Type B pancreatic cell (in vitro differentiated cells): ENCODE measurements around the gene PDXK. TPM values are rescaled to one million over a fixed set of nuclear protein-coding genes. Genes with fewer than 3 reads are reported as not detected.

Experiments
- DNase-seq: peaks from one replicate; pipeline ENCODE4 v3.0.0; 2021; ENCODE audit warnings: mixed read lengths; ENCODE audit not compliant: unreplicated experiment; ENCODE audit errors: extremely low spot score
- H3K27ac Mint-ChIP-seq: 2 replicates; pipeline ENCODE4 v1.8.0; 2021; ENCODE audit warnings: mild to moderate bottlenecking, mixed read lengths
- H3K27me3 Mint-ChIP-seq: 2 replicates; pipeline ENCODE4 v1.8.0; 2021; ENCODE audit warnings: mixed read lengths
- H3K36me3 Mint-ChIP-seq: 2 replicates; pipeline ENCODE4 v1.8.0; 2021; ENCODE audit warnings: mixed read lengths
- H3K4me1 Mint-ChIP-seq: one replicate; pipeline ENCODE4 v1.8.0; 2021; ENCODE audit warnings: mixed read lengths; ENCODE audit not compliant: unreplicated experiment
- H3K4me3 Mint-ChIP-seq: 2 replicates; pipeline ENCODE4 v1.8.0; 2021; ENCODE audit warnings: mild to moderate bottlenecking, mixed read lengths
- H3K9me3 Mint-ChIP-seq: 2 replicates; pipeline ENCODE4 v1.8.0; 2021; ENCODE audit warnings: mixed read lengths
- total RNA-seq: library from RNA; stranded (reverse); gene quantifications from 2 replicates; pipeline ENCODE4 v1.2.1, GENCODE V29; 2021; ENCODE audit warnings: low replicate concordance
- TF ChIP-seq, protein P1 (sequence below): fragments of 200-600 bp; sonication (generic); conservative IDR thresholded peaks from 2 replicates; pipeline ENCODE4 v1.5.0; 2021; ENCODE audit warnings: antibody characterized with exemption, mild to moderate bottlenecking

The PDXK gene
- total RNA-seq, 1 donor from 2014 or later: 94.4 TPM

DNA sequence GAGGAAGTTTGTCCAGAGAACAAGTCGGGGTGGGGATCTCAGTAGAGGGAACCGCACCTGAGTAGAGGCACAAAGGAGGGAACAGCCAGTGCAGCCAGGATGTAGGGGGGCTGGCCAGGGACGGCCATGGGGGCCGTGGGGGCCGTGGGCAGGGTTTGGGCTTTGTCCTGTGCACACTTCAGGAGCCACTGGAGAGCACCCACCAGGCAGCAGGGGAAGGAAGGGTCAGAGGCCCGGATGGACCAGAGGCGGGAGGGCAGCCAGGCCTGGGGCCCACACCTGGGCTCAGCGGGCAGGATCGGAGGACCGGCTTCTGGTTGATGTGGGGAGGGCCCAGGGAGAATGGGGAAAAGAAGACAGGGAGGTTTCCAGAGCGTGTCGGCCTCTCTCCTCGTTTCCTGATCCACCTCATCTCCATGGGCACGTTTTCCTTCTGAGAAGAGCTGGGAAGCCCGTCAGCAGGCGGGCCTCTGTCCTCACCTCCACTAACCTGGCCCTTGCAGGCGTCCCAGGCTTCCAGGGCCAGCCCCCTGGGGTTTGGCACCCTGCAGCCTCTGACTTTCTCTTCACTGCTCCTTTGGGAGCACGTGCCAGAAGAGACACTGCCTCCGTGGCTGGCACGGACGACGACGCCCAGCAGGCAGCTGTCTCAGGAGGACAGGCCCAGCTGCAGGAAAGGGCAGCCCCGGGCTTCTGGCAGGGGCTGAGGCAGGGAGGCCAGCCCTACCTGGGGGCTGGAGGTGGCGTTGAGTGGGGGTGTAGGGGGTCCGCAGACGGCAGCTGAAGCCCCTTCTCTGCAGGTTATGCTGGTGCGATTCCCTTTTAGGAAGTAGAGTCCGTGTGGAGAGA lies 16.8 kb upstream of the PDXK start:
- peaks cover 11% of the 10 kb centered on the region for H3K4me1 Mint-ChIP-seq
- no peak overlapping the region for H3K4me3 Mint-ChIP-seq
- DNase-seq: no peak
- TF ChIP-seq, protein P1, sequence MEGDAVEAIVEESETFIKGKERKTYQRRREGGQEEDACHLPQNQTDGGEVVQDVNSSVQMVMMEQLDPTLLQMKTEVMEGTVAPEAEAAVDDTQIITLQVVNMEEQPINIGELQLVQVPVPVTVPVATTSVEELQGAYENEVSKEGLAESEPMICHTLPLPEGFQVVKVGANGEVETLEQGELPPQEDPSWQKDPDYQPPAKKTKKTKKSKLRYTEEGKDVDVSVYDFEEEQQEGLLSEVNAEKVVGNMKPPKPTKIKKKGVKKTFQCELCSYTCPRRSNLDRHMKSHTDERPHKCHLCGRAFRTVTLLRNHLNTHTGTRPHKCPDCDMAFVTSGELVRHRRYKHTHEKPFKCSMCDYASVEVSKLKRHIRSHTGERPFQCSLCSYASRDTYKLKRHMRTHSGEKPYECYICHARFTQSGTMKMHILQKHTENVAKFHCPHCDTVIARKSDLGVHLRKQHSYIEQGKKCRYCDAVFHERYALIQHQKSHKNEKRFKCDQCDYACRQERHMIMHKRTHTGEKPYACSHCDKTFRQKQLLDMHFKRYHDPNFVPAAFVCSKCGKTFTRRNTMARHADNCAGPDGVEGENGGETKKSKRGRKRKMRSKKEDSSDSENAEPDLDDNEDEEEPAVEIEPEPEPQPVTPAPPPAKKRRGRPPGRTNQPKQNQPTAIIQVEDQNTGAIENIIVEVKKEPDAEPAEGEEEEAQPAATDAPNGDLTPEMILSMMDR: no peak
- no peaks in the 10 kb centered on the region for H3K36me3 Mint-ChIP-seq
- no peak overlapping the region for H3K27ac Mint-ChIP-seq
- H3K9me3 Mint-ChIP-seq: no peaks in the 10 kb centered on the region
- no peaks in the 10 kb centered on the region for H3K27me3 Mint-ChIP-seq

DNA sequence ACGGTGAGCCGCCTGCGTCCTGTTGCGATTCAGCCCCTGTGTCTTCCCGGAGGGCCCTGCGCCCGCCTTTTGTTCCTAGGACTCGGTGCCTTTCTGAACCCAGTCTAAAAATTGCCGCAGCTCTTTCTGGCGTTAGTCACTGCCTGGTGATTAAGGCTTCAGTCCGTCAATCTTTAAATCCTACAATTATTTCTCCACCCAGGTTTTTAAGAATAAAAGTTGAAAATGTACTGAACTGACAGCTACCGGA lies 16.2 kb upstream of the PDXK start:
- Mint-ChIP-seq H3K4me1 (peaks cover 11% of the 10 kb centered on the region), H3K9me3 (no peaks in the 10 kb centered on the region), H3K4me3 (peak overlapping the region; percentile 52), H3K36me3 (no peaks in the 10 kb centered on the region), H3K27me3 (no peaks in the 10 kb centered on the region), H3K27ac (peak overlapping the region; percentile 17)
- no peak for DNase-seq
- TF ChIP-seq, protein P1: no peak

DNA sequence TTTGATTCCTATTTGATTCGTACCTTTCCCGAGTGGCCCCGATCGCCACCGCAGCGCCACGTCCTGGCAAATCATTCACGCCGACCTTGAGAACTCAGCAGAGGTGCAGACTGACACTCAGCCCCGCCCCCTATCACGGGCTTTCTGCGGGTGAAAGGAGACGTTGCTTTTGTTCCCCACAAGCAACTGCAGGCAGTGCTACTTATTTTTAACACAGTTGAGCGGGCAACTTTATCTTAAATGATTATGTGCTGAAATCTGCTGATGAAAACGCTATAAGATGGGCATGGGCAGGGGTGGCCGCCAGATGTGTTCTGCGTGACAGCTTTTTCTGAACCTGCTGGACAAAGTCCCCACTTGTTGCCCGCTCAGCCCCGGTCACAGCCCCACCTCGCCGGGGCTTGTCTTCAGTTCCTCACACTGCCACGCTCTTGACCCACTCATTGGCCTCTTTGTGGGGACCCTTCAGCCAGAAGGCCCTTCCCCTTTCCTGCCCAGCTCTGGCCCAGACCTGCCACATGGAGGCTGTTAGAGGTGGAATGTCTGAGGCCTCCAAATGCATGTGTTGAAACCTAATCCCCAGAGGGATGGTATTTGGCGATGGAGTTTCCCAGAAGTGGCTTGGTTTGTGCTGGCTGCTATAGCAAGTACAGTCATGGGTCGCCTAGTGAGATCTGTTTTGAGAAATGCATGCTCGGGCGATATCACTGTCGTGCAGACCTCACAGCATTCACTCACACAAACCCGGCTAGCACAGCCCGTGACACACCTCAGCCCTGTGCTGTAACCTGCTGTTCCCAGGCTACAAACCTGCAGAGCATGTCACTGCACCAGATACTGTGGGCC lies 15.7 kb upstream of the PDXK start:
- DNase-seq: no peak
- Mint-ChIP-seq H3K36me3 (no peaks in the 10 kb centered on the region), H3K27ac (peak overlapping the region; percentile 17), H3K4me3 (peak overlapping the region; percentile 52), H3K9me3 (no peaks in the 10 kb centered on the region), H3K4me1 (peaks cover 11% of the 10 kb centered on the region), H3K27me3 (no peaks in the 10 kb centered on the region)
- TF ChIP-seq, protein P1: no peak

DNA sequence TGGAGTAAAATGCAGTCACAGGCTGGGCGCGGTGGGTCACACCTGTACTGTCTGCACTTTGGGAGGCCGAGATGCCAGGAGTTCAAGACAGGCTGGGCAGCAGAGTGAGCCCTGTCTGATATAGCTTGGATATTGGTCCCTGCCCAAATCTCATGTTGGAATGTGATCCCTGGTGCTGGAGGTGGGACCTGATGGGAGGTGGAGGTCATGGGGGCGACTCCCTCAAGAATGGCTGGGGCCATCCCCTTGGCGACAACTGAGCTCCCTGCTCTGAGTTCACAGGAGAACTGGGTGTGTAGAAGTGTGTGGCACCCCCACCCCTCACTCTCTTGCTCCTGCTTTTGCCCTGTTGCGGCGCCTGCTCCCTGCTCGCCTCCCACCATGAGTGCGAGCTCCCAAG lies 11.5 kb upstream of the PDXK start:
- Mint-ChIP-seq H3K9me3 (peaks cover 3% of the 10 kb centered on the region), H3K4me1 (peaks cover 27% of the 10 kb centered on the region), H3K27me3 (no peaks in the 10 kb centered on the region), H3K36me3 (no peaks in the 10 kb centered on the region), H3K4me3 (no peak overlapping the region), H3K27ac (no peak overlapping the region)
- DNase-seq: no peak
- TF ChIP-seq, protein P1: no peak

DNA sequence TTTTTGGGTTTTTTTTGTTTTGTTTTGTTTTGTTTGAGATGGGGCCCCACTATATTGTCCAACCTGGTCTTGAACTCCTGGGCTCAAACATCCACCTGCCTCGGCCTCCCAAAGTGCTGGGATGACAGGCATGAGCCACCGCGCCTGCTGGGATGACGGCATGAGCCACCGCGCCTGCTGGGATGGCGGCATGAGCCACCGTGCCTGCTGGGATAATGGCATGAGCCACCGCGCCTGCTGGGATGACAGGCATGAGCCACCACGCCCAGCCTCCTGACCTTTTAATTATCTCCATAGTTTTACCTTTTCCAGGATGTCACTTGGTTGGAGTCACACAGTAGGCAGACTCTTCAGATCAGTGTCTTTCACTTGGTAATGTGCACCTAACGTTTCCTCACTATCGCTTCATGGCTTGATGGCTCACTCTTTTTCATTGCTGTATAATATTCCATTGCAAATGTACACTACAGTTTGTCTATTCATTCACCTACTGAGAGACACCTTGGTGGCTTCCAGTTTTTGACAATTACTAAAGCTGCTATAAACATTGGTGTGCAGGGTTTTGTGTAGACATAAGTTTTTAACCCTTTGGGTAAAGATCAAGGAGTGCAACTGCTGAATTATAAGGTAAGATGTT lies 10.1 kb upstream of the PDXK start:
- Mint-ChIP-seq H3K9me3 (peaks cover 3% of the 10 kb centered on the region), H3K36me3 (no peaks in the 10 kb centered on the region), H3K27me3 (no peaks in the 10 kb centered on the region), H3K4me1 (peaks cover 18% of the 10 kb centered on the region), H3K4me3 (no peak overlapping the region), H3K27ac (no peak overlapping the region)
- DNase-seq: no peak
- TF ChIP-seq, protein P1: no peak
